GM12878 (cell line): ENCODE measurements around the gene MAGI1. TPM values are rescaled to one million over a fixed set of nuclear protein-coding genes. Genes with fewer than 3 reads are reported as not detected.

Experiments
- ATAC-seq: fragments of 200-7000 bp; cut with Tn5 transposase; 3 replicates; pipeline ENCODE4 v1.9.1; 2020; ENCODE audit warnings: mild to moderate bottlenecking, moderate library complexity
- BruUV-seq: library from RNA; stranded (reverse); fragments of 400-500 nt; replicated peaks from 2 replicates; lab custom pipeline; 2021; lab: Mats Ljungman, UMichigan
- CTCF ChIA-PET: fragments of 300-600 bp; sonication (Branson Sonifier 250); formaldehyde crosslinking; extraction: SDS; loops from one replicate; lab custom pipeline; 2021; ENCODE audit warnings: inconsistent platforms; lab: Yijun Ruan, JAX
- POLR2A ChIA-PET: fragments of 350-600 bp; formaldehyde crosslinking; extraction: SDS; loops from one replicate; lab custom pipeline; 2021; ENCODE audit warnings: inconsistent platforms; lab: Charles Lee
- RAD21 ChIA-PET: fragments of 300-600 bp; sonication (Branson Sonifier 250); formaldehyde crosslinking; loops from one replicate; lab custom pipeline; 2023; ENCODE audit warnings: antibody characterized with exemption; ENCODE audit not compliant: unreplicated experiment; lab: Charles Lee
- SMC1A ChIA-PET: fragments of 300-600 bp; sonication (Branson Sonifier 250); formaldehyde crosslinking; loops from one replicate; lab custom pipeline; 2023; ENCODE audit not compliant: unreplicated experiment, uncharacterized antibody; lab: Charles Lee
- DNase-seq: peaks from one replicate; pipeline ENCODE4 v3.0.0-alpha.2; 2011; ENCODE audit warnings: low read depth, low spot score
- FAIRE-seq: peaks from 3 replicates; lab custom pipeline; 2011; peaks lifted over from hg19 to GRCh38; lab: Jason Lieb, UNC
- H2AFZ ChIP-seq: 2 replicates; pipeline ENCODE4 v1.6.0; 2011; ENCODE audit warnings: low read depth, low read length, control low read depth; ENCODE audit not compliant: control insufficient read depth
- H3K27ac ChIP-seq: 2 replicates; pipeline ENCODE4 v1.5.1; 2011; ENCODE audit warnings: control low read depth; ENCODE audit not compliant: control insufficient read depth, insufficient read depth
- H3K27me3 ChIP-seq, 2 experiments: replicated peaks in 1 of 2; 2 replicates each; pipeline versions ENCODE4 v1.6.0 to v1.6.1; 2011; ENCODE audit warnings: low read length in 1 of 2; ENCODE audit not compliant: control insufficient read depth in 2 of 2, insufficient read depth in 2 of 2
- H3K36me3 ChIP-seq, 2 experiments: 2 replicates each; pipeline ENCODE4 v1.5.1; 2011; ENCODE audit warnings: low read length in 1 of 2; ENCODE audit not compliant: control insufficient read depth in 2 of 2, insufficient read depth in 2 of 2
- H3K4me1 ChIP-seq: 2 replicates; pipeline ENCODE4 v1.6.1; 2011; ENCODE audit warnings: mild to moderate bottlenecking, low read length, moderate library complexity, mixed read lengths; ENCODE audit not compliant: control insufficient read depth, insufficient read depth
- H3K4me2 ChIP-seq: 2 replicates; pipeline ENCODE4 v1.6.0; 2011; ENCODE audit warnings: control low read depth; ENCODE audit not compliant: control insufficient read depth, insufficient read depth
- H3K4me3 ChIP-seq: fragments of 200-600 bp; sonication (generic); 2 replicates; pipeline ENCODE4 v1.5.1; 2016
- H3K79me2 ChIP-seq: 2 replicates; pipeline ENCODE4 v1.6.0; 2011; ENCODE audit warnings: low read length; ENCODE audit not compliant: control insufficient read depth, insufficient read depth
- H3K9ac ChIP-seq: 2 replicates; pipeline ENCODE4 v1.8.0; 2011; ENCODE audit warnings: low read length, control low read depth, mixed read lengths; ENCODE audit not compliant: control insufficient read depth, insufficient read depth
- H3K9me3 ChIP-seq: replicated peaks from 3 replicates; pipeline ENCODE4 v1.5.1; 2011; ENCODE audit warnings: mild to moderate bottlenecking, low read length; ENCODE audit not compliant: control insufficient read depth, insufficient read depth
- H4K20me1 ChIP-seq: 2 replicates; pipeline ENCODE4 v1.6.0; 2011; ENCODE audit not compliant: control insufficient read depth, insufficient read depth
- MYB ChIP-seq: fragments of 150-350 bp; IDR thresholded peaks from 2 replicates; pipeline ENCODE4 v1.6.1; 2014; ENCODE audit warnings: mild to moderate bottlenecking, low read depth, low read length, borderline replicate concordance
- NBN ChIP-seq: fragments of 450-650 bp; IDR thresholded peaks from 2 replicates; pipeline ENCODE4 v1.6.1; 2016
- PRDM15 ChIP-seq: fragments of 450-650 bp; formaldehyde crosslinking; IDR thresholded peaks from 2 replicates; pipeline ENCODE4 v1.4.0; 2020; ENCODE audit warnings: mild to moderate bottlenecking, moderate library complexity
- RFX5 ChIP-seq: IDR thresholded peaks from 2 replicates; pipeline ENCODE4 v1.6.1; 2011; ENCODE audit warnings: low read depth, low read length, improper control_type of control experiment
- TBL1XR1 ChIP-seq: IDR thresholded peaks from 2 replicates; pipeline ENCODE4 v1.6.1; 2012; ENCODE audit warnings: low read depth, low read length, improper control_type of control experiment
- TCF3 ChIP-seq: IDR thresholded peaks from 2 replicates; pipeline ENCODE4 v1.6.1; 2012; ENCODE audit warnings: low read depth, mild to moderate bottlenecking, low read length, borderline replicate concordance; ENCODE audit not compliant: insufficient read depth
- USF1 ChIP-seq: IDR thresholded peaks from 2 replicates; pipeline ENCODE4 v1.6.1; 2011; ENCODE audit warnings: borderline replicate concordance, low read depth, mild to moderate bottlenecking, moderate library complexity, mixed read lengths, low read length; ENCODE audit not compliant: insufficient read depth; ENCODE audit errors: extremely low read length
- ZNF24 ChIP-seq: fragments of 450-650 bp; IDR thresholded peaks from 2 replicates; pipeline ENCODE4 v1.6.1; 2017; ENCODE audit warnings: antibody characterized with exemption, mild to moderate bottlenecking
- WGBS: methylation state at CpG from one replicate; pipeline ENCODE4 v1.1.6; 2016; ENCODE audit warnings: low lambda C conversion rate; ENCODE audit not compliant: insufficient replicate concordance, insufficient coverage; ENCODE audit errors: missing lambda C conversion rate; 5-methylcytosine and 5-hydroxymethylcytosine counted together
- in situ Hi-C: fragments of 300-500 bp; cut with MboI; formaldehyde crosslinking; loops from 9 replicates; pipeline ENCODE4 v1.14.3; 2018; ENCODE audit warnings: mixed read lengths
- intact Hi-C: fragments of 100-400 bp; cut with micrococcal nuclease; formaldehyde crosslinking; loops from one replicate; pipeline ENCODE4 v1.14.2; 2022; ENCODE audit not compliant: unreplicated experiment
- polyA plus RNA-seq, 11 experiments: library from polyadenylated mRNA; depleted of rRNA in 4 of 11; unstranded in 6 of 11; stranded (reverse) in 5 of 11; fragments of >200 nt; fragmentation: Nextera tagmentation in 4 of 11; fragmentation: Illumina TruSeq in 1 of 11; extraction: Ambion mirVana in 4 of 11; extraction: Trizol in 1 of 11; gene quantifications; 1 replicate in 1 of 11; 2 replicates in 10 of 11; pipeline versions ENCODE4 v1.2.1 to v1.2.3, GENCODE V29; 2011 to 2016; ENCODE audit warnings: inconsistent platforms in 2 of 11, missing spikeins in 2 of 11, low read depth in 1 of 11
- total RNA-seq, 4 experiments: library from RNA; depleted of rRNA in 3 of 4; stranded (reverse); fragments of >200 nt in 3 of 4; fragmentation: Illumina TruSeq in 1 of 4; extraction: Trizol in 1 of 4; gene quantifications; 2 replicates each; pipeline versions ENCODE4 v1.2.1 to v1.2.3, GENCODE V29; 2013 to 2021

Gene MAGI1
- total and polyA plus RNA-seq, 10 of the 15 experiments (the other 5 are each of a cell fraction or from before 2014, with no cell fraction given): 0.02 to 3.3 (median 0.29) TPM; not detected in 1

- Histone ChIP-seq H3K79me2 (no peaks in the 10 kb centered on the region), H3K9ac (no peak overlapping the region), H3K4me2 (no peak overlapping the region), H3K9me3 (no peaks in the 10 kb centered on the region), H4K20me1 (no peaks in the 10 kb centered on the region), H3K36me3 (no peaks in the 10 kb centered on the region), H3K27me3 (no peaks in the 10 kb centered on the region; a peak in 1 of 4 replicates), H3K27ac (no peak overlapping the region), H3K4me1 (no peaks in the 10 kb centered on the region), H2AFZ (no peak overlapping the region)
- in situ Hi-C loops (no loop called here), intact Hi-C loops (no loop called here)
- SMC1A ChIA-PET: no interaction called here
- no peak for FAIRE-seq
- CTCF ChIA-PET: no interaction called here
- BruUV-seq: no TSS peak
- TF ChIP-seq PRDM15 (no peak), MYB (no peak), NBN (no peak), TBL1XR1 (no peak), RFX5 (no peak), ZNF24 (no peak), TCF3 (no peak), USF1 (no peak)
- TF ChIP-seq, all 136 proteins: peak for 0
- ATAC-seq (no peak), DNase-seq (no peak)
- POLR2A ChIA-PET: no interaction called here
- H3K4me3 ChIP-seq: no peak overlapping the region
- 4% methylated on average over 2 of the region's 2 CpGs for WGBS
- RAD21 ChIA-PET: no interaction called here
Measured at GRCh38 chr3:66014056-66014455, 24.7 kb downstream of the MAGI1 start.
